Measurements from ENCODE around the gene PRCC.

The PRCC gene

GRCh38 chr1:156767101-156767878, at the start of gene PRCC:
TSS of gene PRCC (plus strand) at chr1:156767535. CDS start at chr1:156767772, 237 bp downstream.
- DNase-seq, result peak; percentile 98

GRCh38 chr1:156721131-156721530, 46.2 kb upstream of the PRCC start:
- DNase-seq, result no peak

- DNase-seq, result no peak
Observed at GRCh38 chr1:156721535-156721934, 45.8 kb upstream of the PRCC start.

GRCh38 chr1:156725683-156726280, 41.6 kb upstream of the PRCC start:
- peak; percentile 69 for DNase-seq

GRCh38 chr1:156726549-156727226, 40.6 kb upstream of the PRCC start:
- DNase-seq, result peak; percentile 45

- DNase-seq, result no peak
Observed at GRCh38 chr1:156727492-156727891, 39.8 kb upstream of the PRCC start.

- DNase-seq, result peak; percentile 72
Observed at GRCh38 chr1:156727926-156728598, 39.3 kb upstream of the PRCC start, which contains the start of gene METTL25B. TSS of gene METTL25B (plus strand) at chr1:156728469. CDS start at chr1:156729105, 636 bp downstream.

GRCh38 chr1:156728599-156729462, 38.5 kb upstream of the PRCC start, which contains the start of gene ISG20L2:
TSS of gene ISG20L2 (minus strand) at chr1:156728766. CDS start at chr1:156727652, 1,114 bp downstream.
- peak; percentile 97 for DNase-seq

- no peak for DNase-seq
Observed at GRCh38 chr1:156733989-156734584, 33.2 kb upstream of the PRCC start.

GRCh38 chr1:156738407-156738806, 28.9 kb upstream of the PRCC start:
- DNase-seq, result no peak

- DNase-seq, result no peak
Observed at GRCh38 chr1:156738916-156739315, 28.4 kb upstream of the PRCC start.

- DNase-seq, result no peak
Observed at GRCh38 chr1:156740237-156740740, 27.0 kb upstream of the PRCC start.

- peak; percentile 98 for DNase-seq
Observed at GRCh38 chr1:156740741-156741480, 26.4 kb upstream of the PRCC start, which contains the start of gene MRPL24. TSS of gene MRPL24 (minus strand) at chr1:156741088. CDS start at chr1:156738704, 2,384 bp downstream.

- DNase-seq, result no peak
Observed at GRCh38 chr1:156741481-156741983, 25.8 kb upstream of the PRCC start.

GRCh38 chr1:156742017-156742416, 25.3 kb upstream of the PRCC start:
- no peak for DNase-seq

- DNase-seq, result no peak
Observed at GRCh38 chr1:156742801-156743200, 24.5 kb upstream of the PRCC start.

GRCh38 chr1:156743367-156744302, 23.7 kb upstream of the PRCC start:
- DNase-seq, result no peak

- DNase-seq, result no peak
Observed at GRCh38 chr1:156744344-156744743, 23.0 kb upstream of the PRCC start.

- DNase-seq, result no peak
Observed at GRCh38 chr1:156744786-156745419, 22.4 kb upstream of the PRCC start.
